Gastrocnemius medialis (tissue), 4 donors: ENCODE data around the gene WDR87.

Source experiments
- CTCF ChIP-seq, 5 experiments: fragments of 450-650 bp in 3 of 5; fragments of 200-600 bp in 2 of 5; sonication (generic) in 2 of 5; IDR thresholded peaks in 4 of 5; conservative IDR thresholded peaks in 1 of 5; 1 replicate in 4 of 5; 2 replicates in 1 of 5; pipeline ENCODE4 v1.5.1; 2016 to 2019; ENCODE audit warnings: antibody characterized with exemption in 5 of 5, mild to moderate bottlenecking in 3 of 5, moderate library complexity in 3 of 5
- POLR2A ChIP-seq, 2 donors: fragments of 450-650 bp; IDR thresholded peaks; one replicate each; pipeline ENCODE4 v1.6.1; 2017; ENCODE audit warnings: antibody characterized with exemption in 2 of 2, mild to moderate bottlenecking in 2 of 2, moderate library complexity in 2 of 2

GRCh38 chr19:37867831-37868230 is 38.6 kb downstream of the WDR87 start:
- no peak for TF ChIP-seq CTCF (IDR thresholded peaks at IDR 0.05 in 4 of 5, conservative IDR thresholded peaks at IDR 0.05 in 1 of 5)
- TF ChIP-seq POLR2A (IDR thresholded peaks at IDR 0.05): no peak
